ENCODE data around the gene ZMYND10. TPM values are rescaled to one million over a fixed set of nuclear protein-coding genes. Genes with fewer than 3 reads are reported as not detected.
A peak's percentile ranks its signal among the peaks of the same experiment; 100 is the strongest.

The ZMYND10 gene
- total and polyA plus RNA-seq, 9 of the 15 experiments (the other 6 are each of a cell fraction or from before 2014, with no cell fraction given), result 0.20 to 2.8 (median 0.70) TPM

DNA sequence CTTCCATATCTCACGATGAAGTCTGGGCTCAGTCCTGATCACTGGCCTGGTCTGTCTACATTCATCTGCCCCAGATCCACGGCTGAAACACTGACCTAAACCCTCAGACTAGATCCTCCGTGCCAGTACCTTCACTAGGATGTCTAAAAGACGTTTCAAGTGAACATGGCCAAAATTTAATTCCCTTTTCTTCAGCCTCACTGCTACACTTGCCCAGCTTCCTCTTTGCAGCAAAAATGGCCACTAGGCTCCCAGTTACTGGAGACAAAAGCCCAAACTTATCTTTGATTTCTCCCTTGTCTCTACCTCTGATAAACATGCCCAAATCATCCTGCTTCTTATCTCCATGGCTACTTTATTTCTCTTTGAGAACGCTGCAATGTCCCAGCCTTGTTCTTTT, 6.6 kb downstream of the ZMYND10 start (continued):
- peak in 1 of 3 experiments; percentile 73 for TF ChIP-seq YY1 (IDR thresholded peaks at IDR 0.05; ENCODE audit: borderline replicate concordance in 1 of 3, control insufficient read depth in 1 of 3, extremely low read depth in 1 of 3, insufficient read depth in 3 of 3, insufficient read length in 1 of 3, insufficient replicate concordance in 2 of 3, low read depth in 1 of 3, low read length in 2 of 3)
- TF ChIP-seq, protein P1, sequence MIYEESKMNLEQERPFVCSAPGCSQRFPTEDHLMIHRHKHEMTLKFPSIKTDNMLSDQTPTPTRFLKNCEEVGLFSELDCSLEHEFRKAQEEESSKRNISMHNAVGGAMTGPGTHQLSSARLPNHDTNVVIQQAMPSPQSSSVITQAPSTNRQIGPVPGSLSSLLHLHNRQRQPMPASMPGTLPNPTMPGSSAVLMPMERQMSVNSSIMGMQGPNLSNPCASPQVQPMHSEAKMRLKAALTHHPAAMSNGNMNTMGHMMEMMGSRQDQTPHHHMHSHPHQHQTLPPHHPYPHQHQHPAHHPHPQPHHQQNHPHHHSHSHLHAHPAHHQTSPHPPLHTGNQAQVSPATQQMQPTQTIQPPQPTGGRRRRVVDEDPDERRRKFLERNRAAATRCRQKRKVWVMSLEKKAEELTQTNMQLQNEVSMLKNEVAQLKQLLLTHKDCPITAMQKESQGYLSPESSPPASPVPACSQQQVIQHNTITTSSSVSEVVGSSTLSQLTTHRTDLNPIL (CRISPR knock-in tag; IDR thresholded peaks at IDR 0.05), result no peak
- TF ChIP-seq ZNF589 (CRISPR knock-in tag; IDR thresholded peaks at IDR 0.05; ENCODE audit: low read depth), result 0 out of 2 replicates have a peak, but pooled peaks have one; percentile 33

DNA sequence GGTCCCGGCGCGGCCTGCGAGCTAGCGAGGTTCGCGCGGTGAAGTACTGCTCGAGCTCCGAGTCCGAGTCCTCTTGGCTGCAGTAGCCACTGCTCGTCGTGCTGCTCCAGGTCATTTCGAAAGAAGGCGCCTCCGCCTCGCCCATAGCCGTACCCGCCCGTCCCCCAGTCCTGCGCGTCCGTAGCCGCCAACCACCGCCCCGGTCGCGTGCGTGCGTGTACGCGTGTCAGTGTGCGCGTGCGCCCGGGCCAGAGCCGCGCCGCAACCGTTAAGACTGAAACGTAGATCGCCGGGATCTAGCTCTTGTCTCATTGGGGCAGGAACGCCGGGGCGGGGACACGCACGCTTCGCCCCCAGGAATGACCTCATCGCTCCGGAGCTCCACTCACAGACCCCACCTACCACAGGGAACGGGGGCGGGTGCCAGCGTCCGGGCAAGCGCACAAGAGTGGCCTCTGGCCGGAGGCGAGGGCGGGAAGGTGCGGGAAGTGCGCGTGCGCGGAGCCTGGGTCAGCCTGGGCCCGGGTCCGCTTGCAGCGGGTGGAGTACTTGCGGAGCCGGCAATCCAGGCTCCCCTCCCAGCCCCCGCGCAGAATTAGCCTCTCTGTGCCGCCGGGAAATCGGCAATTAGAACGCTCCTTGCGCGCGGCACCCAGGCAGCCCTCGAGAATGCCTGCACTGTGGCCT, 8.2 kb downstream of the ZMYND10 start:
- ATAC-seq (peak; percentile 86), FAIRE-seq (peak; percentile 92), DNase-seq (ENCODE audit: extremely low read depth in 1 of 4, low spot score in 3 of 4) (peak; percentile 92 to 98 (median 95))
- in situ Hi-C loops (cut with MboI) (no loop called here), intact Hi-C loops (cut with micrococcal nuclease) (no loop called here)
- no TSS peak for BruUV-seq (replicated peaks)
- peaks cover 4% of the 10 kb centered on the region for H3K9me1 ChIP-seq (ENCODE audit: control insufficient read depth, insufficient read depth, low read length)
- peaks cover 14% of the 10 kb centered on the region for H4K20me1 ChIP-seq (replicated peaks; ENCODE audit: control insufficient read depth, insufficient read depth, low read length)
- no peaks in the 10 kb centered on the region for H3K9me3 ChIP-seq (replicated peaks; ENCODE audit: control insufficient read depth, insufficient read depth, low read depth, low read length)
- WGBS (ENCODE audit: insufficient coverage, low coverage, missing lambda C conversion rate), result 1% methylated on average over 29 of the region's 79 CpGs
- H3K9ac ChIP-seq (ENCODE audit: insufficient read depth in 1 of 2, low read depth in 2 of 2, low read length in 2 of 2), result peak overlapping the region; percentile 98 to 99
- peak overlapping the region; percentile 72 for H2AFZ ChIP-seq (ENCODE audit: low read depth, low read length)
- peaks cover 27 to 47% of the 10 kb centered on the region in 2 experiments; a peak in 4 of 5 replicates for H3K4me1 ChIP-seq (replicated peaks in 1 of 2; ENCODE audit: control insufficient read depth in 2 of 2, insufficient read depth in 2 of 2, low read length in 2 of 2)
- peak overlapping the region; percentile 95 for H3K4me2 ChIP-seq (ENCODE audit: insufficient read depth, low read length)
- ChIA-PET POLR2A (interaction anchor here (0.6 to 2.5 kb wide), 23 partner anchors 9 to 937 kb away, joined by 3 to 31 read pairs (median 3); partner anchors contain the start of genes CYB561D2, HYAL1, NPRL2 and TUSC2), CTCF (ENCODE audit: low intra/inter-chr PET ratio) (no interaction called here)
- H3K4me3 ChIP-seq, result peak overlapping the region; percentile 96
- peak overlapping the region; percentile 99 for H3K27ac ChIP-seq (ENCODE audit: extremely low read depth, low read depth, low read length)
- no peaks in the 10 kb centered on the region for H3K27me3 ChIP-seq (ENCODE audit: control insufficient read depth in 2 of 2, insufficient read depth in 2 of 2, low read length in 2 of 2)
- peaks cover 78% of the 10 kb centered on the region for H3K79me2 ChIP-seq (ENCODE audit: control insufficient read depth, insufficient read depth, low read length)
- H3K36me3 ChIP-seq (ENCODE audit: control insufficient read depth, insufficient read depth, low read length), result peaks cover 39% of the 10 kb centered on the region; the same call in 2 of the 3 replicates
- TF ChIP-seq SP2 (IDR thresholded peaks at IDR 0.05; ENCODE audit: extremely low read depth, low read depth, low read length, poor library complexity, severe bottlenecking) (no peak), DNMT1 (IDR thresholded peaks at IDR 0.05) (no peak), SAFB (IDR thresholded peaks at IDR 0.05; ENCODE audit: borderline replicate concordance, low read depth, low read length) (peak; percentile 81), ZNF79 (CRISPR knock-in tag; IDR thresholded peaks at IDR 0.05; ENCODE audit: low read depth) (no peak), ZFX (CRISPR knock-in tag; IDR thresholded peaks at IDR 0.05) (no peak)
- TF ChIP-seq, protein P2, sequence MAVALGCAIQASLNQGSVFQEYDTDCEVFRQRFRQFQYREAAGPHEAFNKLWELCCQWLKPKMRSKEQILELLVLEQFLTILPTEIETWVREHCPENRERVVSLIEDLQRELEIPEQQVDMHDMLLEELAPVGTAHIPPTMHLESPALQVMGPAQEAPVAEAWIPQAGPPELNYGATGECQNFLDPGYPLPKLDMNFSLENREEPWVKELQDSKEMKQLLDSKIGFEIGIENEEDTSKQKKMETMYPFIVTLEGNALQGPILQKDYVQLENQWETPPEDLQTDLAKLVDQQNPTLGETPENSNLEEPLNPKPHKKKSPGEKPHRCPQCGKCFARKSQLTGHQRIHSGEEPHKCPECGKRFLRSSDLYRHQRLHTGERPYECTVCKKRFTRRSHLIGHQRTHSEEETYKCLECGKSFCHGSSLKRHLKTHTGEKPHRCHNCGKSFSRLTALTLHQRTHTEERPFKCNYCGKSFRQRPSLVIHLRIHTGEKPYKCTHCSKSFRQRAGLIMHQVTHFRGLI (CRISPR knock-in tag; IDR thresholded peaks at IDR 0.05), result no peak
- TF ChIP-seq, protein P3, sequence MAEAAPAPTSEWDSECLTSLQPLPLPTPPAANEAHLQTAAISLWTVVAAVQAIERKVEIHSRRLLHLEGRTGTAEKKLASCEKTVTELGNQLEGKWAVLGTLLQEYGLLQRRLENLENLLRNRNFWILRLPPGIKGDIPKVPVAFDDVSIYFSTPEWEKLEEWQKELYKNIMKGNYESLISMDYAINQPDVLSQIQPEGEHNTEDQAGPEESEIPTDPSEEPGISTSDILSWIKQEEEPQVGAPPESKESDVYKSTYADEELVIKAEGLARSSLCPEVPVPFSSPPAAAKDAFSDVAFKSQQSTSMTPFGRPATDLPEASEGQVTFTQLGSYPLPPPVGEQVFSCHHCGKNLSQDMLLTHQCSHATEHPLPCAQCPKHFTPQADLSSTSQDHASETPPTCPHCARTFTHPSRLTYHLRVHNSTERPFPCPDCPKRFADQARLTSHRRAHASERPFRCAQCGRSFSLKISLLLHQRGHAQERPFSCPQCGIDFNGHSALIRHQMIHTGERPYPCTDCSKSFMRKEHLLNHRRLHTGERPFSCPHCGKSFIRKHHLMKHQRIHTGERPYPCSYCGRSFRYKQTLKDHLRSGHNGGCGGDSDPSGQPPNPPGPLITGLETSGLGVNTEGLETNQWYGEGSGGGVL (CRISPR knock-in tag; IDR thresholded peaks at IDR 0.05), result no peak
- TF ChIP-seq, protein P4, sequence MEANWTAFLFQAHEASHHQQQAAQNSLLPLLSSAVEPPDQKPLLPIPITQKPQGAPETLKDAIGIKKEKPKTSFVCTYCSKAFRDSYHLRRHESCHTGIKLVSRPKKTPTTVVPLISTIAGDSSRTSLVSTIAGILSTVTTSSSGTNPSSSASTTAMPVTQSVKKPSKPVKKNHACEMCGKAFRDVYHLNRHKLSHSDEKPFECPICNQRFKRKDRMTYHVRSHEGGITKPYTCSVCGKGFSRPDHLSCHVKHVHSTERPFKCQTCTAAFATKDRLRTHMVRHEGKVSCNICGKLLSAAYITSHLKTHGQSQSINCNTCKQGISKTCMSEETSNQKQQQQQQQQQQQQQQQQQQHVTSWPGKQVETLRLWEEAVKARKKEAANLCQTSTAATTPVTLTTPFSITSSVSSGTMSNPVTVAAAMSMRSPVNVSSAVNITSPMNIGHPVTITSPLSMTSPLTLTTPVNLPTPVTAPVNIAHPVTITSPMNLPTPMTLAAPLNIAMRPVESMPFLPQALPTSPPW (CRISPR knock-in tag; IDR thresholded peaks at IDR 0.05), result peak; percentile 56; the same call in 1 of the 2 replicates

Data from K562 (cell line).